ENCODE results near the gene FGGY.
A peak's percentile ranks its signal among the peaks of the same experiment; 100 is the strongest.

The FGGY gene

GRCh38 chr1:59429656-59430055 is 132.8 kb downstream of the FGGY start:
- H3K4me3 ChIP-seq (ENCODE audit: low read depth, low read length): no peak overlapping the region
- TF ChIP-seq MYC (IDR thresholded peaks at IDR 0.05; ENCODE audit: low read depth, low read length): no peak
- no peak for TF ChIP-seq MAX (IDR thresholded peaks at IDR 0.05; ENCODE audit: low read depth, low read length)
- TF ChIP-seq CTCF (IDR thresholded peaks at IDR 0.05; ENCODE audit: low read depth, low read length): no peak
- no peak for TF ChIP-seq POLR2A (IDR thresholded peaks at IDR 0.05; ENCODE audit: extremely low read depth, insufficient read length)
- no peak for DNase-seq (ENCODE audit: low read depth)

GRCh38 chr1:59431566-59432294 is 134.8 kb downstream of the FGGY start:
- TF ChIP-seq CTCF (IDR thresholded peaks at IDR 0.05; ENCODE audit: low read depth, low read length) (no peak), MYC (IDR thresholded peaks at IDR 0.05; ENCODE audit: low read depth, low read length) (no peak), POLR2A (IDR thresholded peaks at IDR 0.05; ENCODE audit: extremely low read depth, insufficient read length) (no peak)
- H3K4me3 ChIP-seq (ENCODE audit: low read depth, low read length): no peak overlapping the region
- DNase-seq (ENCODE audit: low read depth): no peak

- DNase-seq (ENCODE audit: low read depth): no peak
- no peak for TF ChIP-seq CTCF (IDR thresholded peaks at IDR 0.05; ENCODE audit: low read depth, low read length)
- no peak for TF ChIP-seq POLR2A (IDR thresholded peaks at IDR 0.05; ENCODE audit: extremely low read depth, insufficient read length)
- TF ChIP-seq MAX (IDR thresholded peaks at IDR 0.05; ENCODE audit: low read depth, low read length): no peak
- no peak overlapping the region for H3K4me3 ChIP-seq (ENCODE audit: low read depth, low read length)
Measured at GRCh38 chr1:59432531-59433439, 135.9 kb downstream of the FGGY start.

- TF ChIP-seq MAX (IDR thresholded peaks at IDR 0.05; ENCODE audit: low read depth, low read length): no peak
- TF ChIP-seq MYC (IDR thresholded peaks at IDR 0.05; ENCODE audit: low read depth, low read length): no peak
- no peak for TF ChIP-seq CTCF (IDR thresholded peaks at IDR 0.05; ENCODE audit: low read depth, low read length)
- TF ChIP-seq POLR2A (IDR thresholded peaks at IDR 0.05; ENCODE audit: extremely low read depth, insufficient read length): no peak
- no peak overlapping the region for H3K4me3 ChIP-seq (ENCODE audit: low read depth, low read length)
- DNase-seq (ENCODE audit: low read depth): no peak
Measured at GRCh38 chr1:59433440-59433813, 136.5 kb downstream of the FGGY start.

GRCh38 chr1:59434336-59434735 is 137.4 kb downstream of the FGGY start:
- no peak for TF ChIP-seq POLR2A (IDR thresholded peaks at IDR 0.05; ENCODE audit: extremely low read depth, insufficient read length)
- TF ChIP-seq CTCF (IDR thresholded peaks at IDR 0.05; ENCODE audit: low read depth, low read length): no peak
- DNase-seq (ENCODE audit: low read depth): peak; percentile 14
- H3K4me3 ChIP-seq (ENCODE audit: low read depth, low read length): no peak overlapping the region
